ENCODE results near the gene TRAF6. TPM values are rescaled to one million over a fixed set of nuclear protein-coding genes. Genes with fewer than 3 reads are reported as not detected.

Gene TRAF6
- total and polyA plus RNA-seq, 2 donors from 2014 or later, result 4.0 to 16.5 TPM

GRCh38 chr11:36467916-36468315 is 42.2 kb downstream of the TRAF6 start:
- Histone ChIP-seq H3K36me3 (ENCODE audit: control insufficient read depth in 2 of 3, insufficient read depth in 3 of 3, low read length in 3 of 3) (no peaks in the 10 kb centered on the region), H3K27me3 (ENCODE audit: control insufficient read depth, insufficient read depth, low read length) (no peaks in the 10 kb centered on the region), H3K27ac (ENCODE audit: low read depth in 2 of 2, low read length in 2 of 2) (no peak overlapping the region), H3K9me3 (ENCODE audit: control insufficient read depth in 2 of 3, insufficient read depth in 1 of 3, low read length in 3 of 3) (no peaks in the 10 kb centered on the region), H3K4me3 (ENCODE audit: low read length in 3 of 3) (no peak overlapping the region), H3K4me1 (ENCODE audit: control insufficient read depth in 2 of 3, insufficient read depth in 2 of 3, low read depth in 1 of 3, low read length in 3 of 3) (no peaks in the 10 kb centered on the region), H3K9ac (ENCODE audit: low read length in 3 of 3) (no peak overlapping the region)
- FAIRE-seq, result no peak
- DNase-seq, result no peak
- intact Hi-C loops (cut with DNase I), result no loop called here
- no peak for TF ChIP-seq CTCF (IDR thresholded peaks at IDR 0.05; ENCODE audit: borderline replicate concordance, extremely low read depth, insufficient read depth)

GRCh38 chr11:36467012-36467411 is 43.1 kb downstream of the TRAF6 start:
- FAIRE-seq (no peak), DNase-seq (no peak)
- Histone ChIP-seq H3K4me1 (ENCODE audit: control insufficient read depth in 2 of 3, insufficient read depth in 2 of 3, low read depth in 1 of 3, low read length in 3 of 3) (no peaks in the 10 kb centered on the region), H3K9ac (ENCODE audit: low read length in 3 of 3) (no peak overlapping the region), H3K36me3 (ENCODE audit: control insufficient read depth in 2 of 3, insufficient read depth in 3 of 3, low read length in 3 of 3) (no peaks in the 10 kb centered on the region), H3K9me3 (ENCODE audit: control insufficient read depth in 2 of 3, insufficient read depth in 1 of 3, low read length in 3 of 3) (no peaks in the 10 kb centered on the region), H3K4me3 (ENCODE audit: low read length in 3 of 3) (no peak overlapping the region), H3K27ac (ENCODE audit: low read depth in 2 of 2, low read length in 2 of 2) (no peak overlapping the region), H3K27me3 (ENCODE audit: control insufficient read depth, insufficient read depth, low read length) (no peaks in the 10 kb centered on the region)
- TF ChIP-seq CTCF (IDR thresholded peaks at IDR 0.05; ENCODE audit: borderline replicate concordance, extremely low read depth, insufficient read depth), result no peak
- intact Hi-C loops (cut with DNase I), result no loop called here

GRCh38 chr11:36465449-36466163 is 44.5 kb downstream of the TRAF6 start:
- Histone ChIP-seq H3K36me3 (ENCODE audit: control insufficient read depth in 2 of 3, insufficient read depth in 3 of 3, low read length in 3 of 3) (no peaks in the 10 kb centered on the region), H3K9ac (ENCODE audit: low read length in 3 of 3) (no peak overlapping the region), H3K9me3 (ENCODE audit: control insufficient read depth in 2 of 3, insufficient read depth in 1 of 3, low read length in 3 of 3) (no peaks in the 10 kb centered on the region), H3K4me1 (ENCODE audit: control insufficient read depth in 2 of 3, insufficient read depth in 2 of 3, low read depth in 1 of 3, low read length in 3 of 3) (no peaks in the 10 kb centered on the region), H3K27me3 (ENCODE audit: control insufficient read depth, insufficient read depth, low read length) (no peaks in the 10 kb centered on the region), H3K27ac (ENCODE audit: low read depth in 2 of 2, low read length in 2 of 2) (no peak overlapping the region), H3K4me3 (ENCODE audit: low read length in 3 of 3) (no peak overlapping the region)
- FAIRE-seq (no peak), DNase-seq (no peak)
- intact Hi-C loops (cut with DNase I), result no loop called here
- TF ChIP-seq CTCF (IDR thresholded peaks at IDR 0.05; ENCODE audit: borderline replicate concordance, extremely low read depth, insufficient read depth), result no peak

GRCh38 chr11:36464720-36465119 is 45.4 kb downstream of the TRAF6 start:
- no peak overlapping the region for H3K4me3 ChIP-seq (ENCODE audit: low read length in 3 of 3)
- H3K4me1 ChIP-seq (ENCODE audit: control insufficient read depth in 2 of 3, insufficient read depth in 2 of 3, low read depth in 1 of 3, low read length in 3 of 3), result no peaks in the 10 kb centered on the region
- no peak overlapping the region for H3K27ac ChIP-seq (ENCODE audit: low read depth in 2 of 2, low read length in 2 of 2)
- H3K27me3 ChIP-seq (ENCODE audit: control insufficient read depth, insufficient read depth, low read length), result no peaks in the 10 kb centered on the region
- no peaks in the 10 kb centered on the region for H3K9me3 ChIP-seq (ENCODE audit: control insufficient read depth in 2 of 3, insufficient read depth in 1 of 3, low read length in 3 of 3)
- DNase-seq (no peak), FAIRE-seq (no peak)
- no peak overlapping the region for H3K9ac ChIP-seq (ENCODE audit: low read length in 3 of 3)
- no peaks in the 10 kb centered on the region for H3K36me3 ChIP-seq (ENCODE audit: control insufficient read depth in 2 of 3, insufficient read depth in 3 of 3, low read length in 3 of 3)
- intact Hi-C loops (cut with DNase I), result no loop called here
- TF ChIP-seq CTCF (IDR thresholded peaks at IDR 0.05; ENCODE audit: borderline replicate concordance, extremely low read depth, insufficient read depth), result no peak

Data from kidney (tissue), 14 donors.